Esophagus (tissue), 2 donors: ENCODE results near the gene TNFRSF6B. TPM values are rescaled to one million over a fixed set of nuclear protein-coding genes. Genes with fewer than 3 reads are reported as not detected.
"Not testable (repeated sequence)": the region's sequence is repeated elsewhere in the genome, so short reads cannot be mapped to it uniquely, and the experiment has no call there.

Source experiments
- H3K27ac ChIP-seq, 2 donors: one replicate each; pipeline ENCODE4 v1.5.1; 2013; ENCODE audit warnings: low read depth in 2 of 2, mild to moderate bottlenecking in 2 of 2, inconsistent platforms in 1 of 2, low read length in 1 of 2, moderate library complexity in 1 of 2
- H3K27me3 ChIP-seq, 2 donors: one replicate each; pipeline ENCODE4 v1.6.1; 2013; ENCODE audit warnings: low read length in 2 of 2, control low read depth in 1 of 2, mild to moderate bottlenecking in 1 of 2; ENCODE audit not compliant: insufficient read depth in 2 of 2, control insufficient read depth in 1 of 2
- H3K36me3 ChIP-seq, 2 donors: one replicate each; pipeline ENCODE4 v1.6.1; 2013; ENCODE audit warnings: low read length in 1 of 2; ENCODE audit not compliant: control insufficient read depth in 2 of 2, insufficient read depth in 2 of 2
- H3K4me1 ChIP-seq, 2 donors: one replicate each; pipeline ENCODE4 v1.6.1; 2013; ENCODE audit warnings: low read length in 1 of 2; ENCODE audit not compliant: control insufficient read depth in 2 of 2, insufficient read depth in 2 of 2
- H3K4me3 ChIP-seq, 2 donors: one replicate each; pipeline ENCODE4 v1.5.1; 2013; ENCODE audit warnings: low read length in 2 of 2, mild to moderate bottlenecking in 2 of 2, low read depth in 1 of 2, moderate library complexity in 1 of 2
- H3K9me3 ChIP-seq, 2 donors: one replicate each; pipeline ENCODE4 v1.6.1; 2013; ENCODE audit warnings: mild to moderate bottlenecking in 2 of 2, low read depth in 1 of 2, low read length in 1 of 2, moderate library complexity in 1 of 2; ENCODE audit not compliant: control insufficient read depth in 2 of 2, insufficient read depth in 1 of 2
- WGBS, 2 donors: extraction: QIAGEN DNeasy Blood & Tissue Kit; methylation state at CpG; one replicate each; pipeline ENCODE4 v1.1.7; 2013; 5-methylcytosine and 5-hydroxymethylcytosine counted together
- polyA plus RNA-seq, 2 donors: library from polyadenylated mRNA; stranded (reverse); fragments of 200-250 nt; gene quantifications; one replicate each; pipeline ENCODE4 v1.2.3, GENCODE V29; 2013
- donor health status: healthy with polysubstance abuse.
- donor health status: Bipolar disorder and iron deficiency.

Gene TNFRSF6B
- polyA plus RNA-seq, 2 donors = 2.6 to 15.2 TPM

GRCh38 chr20:63661959-63662812 lies 34.3 kb upstream of the TNFRSF6B start:
- peaks cover 3 to 38% of the 10 kb centered on the region in 2 donors for H3K36me3 ChIP-seq
- whole genome bisulfite sequencing, 2 donors = 95% methylated on average over 33 of the region's 33 CpGs
- no peaks in the 10 kb centered on the region for H3K27me3 ChIP-seq
- no peak overlapping the region for H3K4me3 ChIP-seq
- peaks cover 0 to 16% of the 10 kb centered on the region in 2 donors for H3K4me1 ChIP-seq
- H3K27ac ChIP-seq = no peak overlapping the region
- H3K9me3 ChIP-seq = no peaks in the 10 kb centered on the region

GRCh38 chr20:63662813-63663189 lies 33.7 kb upstream of the TNFRSF6B start:
- no peak overlapping the region for H3K27ac ChIP-seq
- H3K4me1 ChIP-seq = peaks cover 0 to 10% of the 10 kb centered on the region in 2 donors
- peaks cover 3 to 44% of the 10 kb centered on the region in 2 donors for H3K36me3 ChIP-seq
- no peak overlapping the region for H3K4me3 ChIP-seq
- no peaks in the 10 kb centered on the region for H3K9me3 ChIP-seq
- H3K27me3 ChIP-seq = no peaks in the 10 kb centered on the region
- 89 to 94% methylated on average over 9 of the region's 9 CpGs for WGBS, 2 donors

- no peaks in the 10 kb centered on the region for H3K9me3 ChIP-seq
- H3K36me3 ChIP-seq = peaks cover 6 to 51% of the 10 kb centered on the region in 2 donors
- H3K4me3 ChIP-seq = no peak overlapping the region
- no peaks in the 10 kb centered on the region for H3K27me3 ChIP-seq
- peaks cover 0 to 8% of the 10 kb centered on the region in 2 donors for H3K4me1 ChIP-seq
- WGBS, 2 donors = 93% methylated on average over 26 of the region's 26 CpGs
- H3K27ac ChIP-seq = no peak overlapping the region
These were observed 33.0 kb upstream of the TNFRSF6B start for GRCh38 chr20:63663332-63664066.

GRCh38 chr20:63664143-63664851 lies 32.2 kb upstream of the TNFRSF6B start:
- WGBS, 2 donors = 89 to 90% methylated on average over 22 of the region's 22 CpGs
- Histone ChIP-seq H3K9me3 (no peaks in the 10 kb centered on the region), H3K27ac (no peak overlapping the region), H3K27me3 (no peaks in the 10 kb centered on the region), H3K4me3 (no peak overlapping the region), H3K4me1 (peaks cover 0 to 2% of the 10 kb centered on the region in 2 donors), H3K36me3 (peaks cover 9 to 55% of the 10 kb centered on the region in 2 donors)

GRCh38 chr20:63664861-63665594 lies 31.4 kb upstream of the TNFRSF6B start:
- H3K27me3 ChIP-seq = no peaks in the 10 kb centered on the region
- H3K4me3 ChIP-seq = no peak overlapping the region
- WGBS, 2 donors = 73 to 76% methylated on average over 16 to 18 of the region's 18 CpGs
- H3K4me1 ChIP-seq = no peaks in the 10 kb centered on the region
- H3K27ac ChIP-seq = no peak overlapping the region
- no peaks in the 10 kb centered on the region for H3K9me3 ChIP-seq
- peaks cover 9 to 55% of the 10 kb centered on the region in 2 donors for H3K36me3 ChIP-seq

- Histone ChIP-seq H3K27me3 (no peaks in the 10 kb centered on the region), H3K4me3 (no peak overlapping the region), H3K9me3 (no peaks in the 10 kb centered on the region), H3K27ac (no peak overlapping the region), H3K36me3 (peaks cover 9 to 55% of the 10 kb centered on the region in 2 donors), H3K4me1 (no peaks in the 10 kb centered on the region)
- 94 to 95% methylated on average over 14 of the region's 14 CpGs for WGBS, 2 donors
These were observed 30.7 kb upstream of the TNFRSF6B start for GRCh38 chr20:63665708-63666107.

- no peak overlapping the region for H3K4me3 ChIP-seq
- no peaks in the 10 kb centered on the region for H3K4me1 ChIP-seq
- H3K36me3 ChIP-seq = peaks cover 5 to 45% of the 10 kb centered on the region in 2 donors
- no peaks in the 10 kb centered on the region for H3K9me3 ChIP-seq
- H3K27ac ChIP-seq = no peak overlapping the region
- no peaks in the 10 kb centered on the region for H3K27me3 ChIP-seq
- 93 to 94% methylated on average over 16 of the region's 16 CpGs for WGBS, 2 donors
These were observed 28.6 kb upstream of the TNFRSF6B start for GRCh38 chr20:63667858-63668257.

- Histone ChIP-seq H3K27ac (no peak overlapping the region), H3K36me3 (peaks cover 5 to 41% of the 10 kb centered on the region in 2 donors), H3K27me3 (no peaks in the 10 kb centered on the region), H3K9me3 (no peaks in the 10 kb centered on the region), H3K4me3 (no peak overlapping the region), H3K4me1 (no peaks in the 10 kb centered on the region)
- 96% methylated on average over 11 of the region's 11 CpGs for WGBS, 2 donors
These were observed 28.1 kb upstream of the TNFRSF6B start for GRCh38 chr20:63668351-63668750.

- not testable (repeated sequence) for H3K4me1 ChIP-seq, H3K27ac ChIP-seq, H3K9me3 ChIP-seq, H3K27me3 ChIP-seq, H3K4me3 ChIP-seq
- peaks cover 10 to 32% of the 10 kb centered on the region in 2 donors for H3K36me3 ChIP-seq
- 93 to 95% methylated on average over 12 of the region's 12 CpGs for WGBS, 2 donors
These were observed 24.8 kb upstream of the TNFRSF6B start for GRCh38 chr20:63671695-63672094.
